ENCODE measurements around the gene RHOF. TPM values are rescaled to one million over a fixed set of nuclear protein-coding genes. Genes with fewer than 3 reads are reported as not detected.

RHOF gene
- total RNA-seq, 2 experiments from 2014 or later, result 145 to 154 TPM

GRCh38 chr12:121789233-121789781 lies 4.2 kb downstream of the RHOF start:
- Mint-ChIP-seq H3K36me3 (ENCODE audit: low read depth) (peaks cover 71% of the 10 kb centered on the region), H3K4me3 (peak overlapping the region; percentile 94), H3K4me1 (ENCODE audit: low read depth) (peaks cover 68% of the 10 kb centered on the region), H3K27ac (peak overlapping the region; percentile 99), H3K27me3 (ENCODE audit: low read depth) (no peaks in the 10 kb centered on the region), H3K9me3 (ENCODE audit: insufficient read depth) (no peaks in the 10 kb centered on the region)
- ChIA-PET POLR2A (interaction anchor here (0.7 to 26.9 kb wide), 7 partner anchors 8 to 292 kb away, joined by 3 to 543 read pairs (median 4); partner anchors contain the start of genes ORAI1, SETD1B and TMEM120B), CTCF (interaction anchor here (0.6 to 26.5 kb wide), 8 partner anchors 10 to 164 kb away, joined by 3 to 956 read pairs (median 4); partner anchors contain the start of genes CFAP251, PSMD9, SETD1B and TMEM120B)
- ATAC-seq, result peak; percentile 7
- DNase-seq, result peak; percentile 70

GRCh38 chr12:121788176-121788818 lies 5.2 kb downstream of the RHOF start:
- Mint-ChIP-seq H3K36me3 (ENCODE audit: low read depth) (peaks cover 75% of the 10 kb centered on the region), H3K9me3 (ENCODE audit: insufficient read depth) (no peaks in the 10 kb centered on the region), H3K4me1 (ENCODE audit: low read depth) (peaks cover 76% of the 10 kb centered on the region), H3K27ac (peak overlapping the region; percentile 99), H3K4me3 (peak overlapping the region; percentile 94), H3K27me3 (ENCODE audit: low read depth) (no peaks in the 10 kb centered on the region)
- no peak for ATAC-seq
- ChIA-PET CTCF (interaction anchor here (1.1 to 26.5 kb wide), 4 partner anchors 8 to 105 kb away, joined by 3 to 956 read pairs (median 292); partner anchors contain the start of gene SETD1B), POLR2A (interaction anchor here (26.9 kb wide), 1 partner anchor 17 kb away, joined by 543 read pairs; the partner anchor contains the start of gene SETD1B)
- no peak for DNase-seq

GRCh38 chr12:121787063-121788025 lies 6.1 kb downstream of the RHOF start:
- H3K4me3 Mint-ChIP-seq, result peak overlapping the region; percentile 94
- peaks cover 78% of the 10 kb centered on the region for H3K36me3 Mint-ChIP-seq (ENCODE audit: low read depth)
- DNase-seq (peak; percentile 76), ATAC-seq (peak; percentile 6)
- CTCF ChIA-PET, result interaction anchor here (1.0 to 26.5 kb wide), 7 partner anchors 4 to 106 kb away, joined by 3 to 956 read pairs (median 4); partner anchors contain the start of genes PSMD9, RHOF and SETD1B
- peak overlapping the region; percentile 99 for H3K27ac Mint-ChIP-seq
- H3K9me3 Mint-ChIP-seq (ENCODE audit: insufficient read depth), result no peaks in the 10 kb centered on the region
- no peaks in the 10 kb centered on the region for H3K27me3 Mint-ChIP-seq (ENCODE audit: low read depth)
- H3K4me1 Mint-ChIP-seq (ENCODE audit: low read depth), result peaks cover 85% of the 10 kb centered on the region
- POLR2A ChIA-PET, result interaction anchor here (2.1 to 26.9 kb wide), 2 partner anchors 11 to 18 kb away, joined by 8 to 543 read pairs; partner anchors contain the start of gene SETD1B

GRCh38 chr12:121786440-121786825 lies 7.1 kb downstream of the RHOF start:
- Mint-ChIP-seq H3K27ac (peak overlapping the region; percentile 99), H3K4me3 (peak overlapping the region; percentile 94), H3K27me3 (ENCODE audit: low read depth) (no peaks in the 10 kb centered on the region), H3K36me3 (ENCODE audit: low read depth) (peaks cover 78% of the 10 kb centered on the region), H3K9me3 (ENCODE audit: insufficient read depth) (no peaks in the 10 kb centered on the region), H3K4me1 (ENCODE audit: low read depth) (peaks cover 90% of the 10 kb centered on the region)
- DNase-seq (peak; percentile 38), ATAC-seq (no peak)
- ChIA-PET POLR2A (interaction anchor here (2.1 to 26.9 kb wide), 3 partner anchors 7 to 19 kb away, joined by 8 to 543 read pairs (median 12); partner anchors contain the start of genes RHOF and SETD1B), CTCF (interaction anchor here (1.4 to 26.5 kb wide), 4 partner anchors 5 to 102 kb away, joined by 4 to 956 read pairs (median 581); partner anchors contain the start of genes PSMD9, RHOF and SETD1B)

- peak overlapping the region; percentile 63 for H3K4me3 Mint-ChIP-seq
- peaks cover 67% of the 10 kb centered on the region for H3K36me3 Mint-ChIP-seq (ENCODE audit: low read depth)
- H3K27ac Mint-ChIP-seq, result peak overlapping the region; percentile 75
- DNase-seq (no peak), ATAC-seq (no peak)
- peaks cover 73% of the 10 kb centered on the region for H3K4me1 Mint-ChIP-seq (ENCODE audit: low read depth)
- ChIA-PET CTCF (interaction anchor here (1.4 to 26.5 kb wide), 3 partner anchors 7 to 21 kb away, joined by 4 to 956 read pairs (median 581); partner anchors contain the start of genes RHOF and SETD1B), POLR2A (interaction anchor here (0.8 to 26.9 kb wide), 3 partner anchors 9 to 112 kb away, joined by 3 to 543 read pairs (median 12); partner anchors contain the start of genes RHOF and SETD1B)
- H3K27me3 Mint-ChIP-seq (ENCODE audit: low read depth), result no peaks in the 10 kb centered on the region
- H3K9me3 Mint-ChIP-seq (ENCODE audit: insufficient read depth), result no peaks in the 10 kb centered on the region
These were observed 9.0 kb downstream of the RHOF start for GRCh38 chr12:121784460-121784859.

- Mint-ChIP-seq H3K27ac (peak overlapping the region; percentile 75), H3K36me3 (ENCODE audit: low read depth) (peaks cover 68% of the 10 kb centered on the region), H3K4me1 (ENCODE audit: low read depth) (peaks cover 68% of the 10 kb centered on the region), H3K27me3 (ENCODE audit: low read depth) (no peaks in the 10 kb centered on the region), H3K4me3 (peak overlapping the region; percentile 1), H3K9me3 (ENCODE audit: insufficient read depth) (no peaks in the 10 kb centered on the region)
- ChIA-PET POLR2A (interaction anchor here (26.9 kb wide), 1 partner anchor 22 kb away, joined by 543 read pairs; the partner anchor contains the start of gene SETD1B), CTCF (interaction anchor here (16.1 to 26.5 kb wide), 2 partner anchors 8 to 22 kb away, joined by 581 to 956 read pairs; partner anchors contain the start of genes RHOF and SETD1B)
- no peak for ATAC-seq
- DNase-seq, result no peak
These were observed 9.7 kb downstream of the RHOF start for GRCh38 chr12:121783766-121784165.

GRCh38 chr12:121781998-121782979 lies 11.2 kb downstream of the RHOF start:
- DNase-seq (peak; percentile 53), ATAC-seq (peak; percentile 36)
- no peaks in the 10 kb centered on the region for H3K9me3 Mint-ChIP-seq (ENCODE audit: insufficient read depth)
- H3K27me3 Mint-ChIP-seq (ENCODE audit: low read depth), result no peaks in the 10 kb centered on the region
- ChIA-PET CTCF (interaction anchor here (0.9 to 26.5 kb wide), 5 partner anchors 9 to 107 kb away, joined by 3 to 956 read pairs (median 22); partner anchors contain the start of genes RHOF, SETD1B and TMEM120B), POLR2A (interaction anchor here (0.6 to 26.9 kb wide), 7 partner anchors 7 to 106 kb away, joined by 3 to 543 read pairs (median 4); partner anchors contain the start of genes PSMD9, RHOF and SETD1B)
- peak overlapping the region; percentile 91 for H3K27ac Mint-ChIP-seq
- peaks cover 56% of the 10 kb centered on the region for H3K4me1 Mint-ChIP-seq (ENCODE audit: low read depth)
- peak overlapping the region; percentile 55 for H3K4me3 Mint-ChIP-seq
- peaks cover 60% of the 10 kb centered on the region for H3K36me3 Mint-ChIP-seq (ENCODE audit: low read depth)

GRCh38 chr12:121781484-121781997 lies 11.9 kb downstream of the RHOF start:
- ChIA-PET POLR2A (interaction anchor here (0.6 to 26.9 kb wide), 8 partner anchors 8 to 244 kb away, joined by 3 to 543 read pairs (median 4); partner anchors contain the start of genes PSMD9, RHOF and SETD1B), CTCF (interaction anchor here (0.9 to 26.5 kb wide), 5 partner anchors 8 to 108 kb away, joined by 3 to 956 read pairs (median 22); partner anchors contain the start of genes RHOF, SETD1B and TMEM120B)
- peaks cover 52% of the 10 kb centered on the region for H3K4me1 Mint-ChIP-seq (ENCODE audit: low read depth)
- H3K9me3 Mint-ChIP-seq (ENCODE audit: insufficient read depth), result no peaks in the 10 kb centered on the region
- H3K36me3 Mint-ChIP-seq (ENCODE audit: low read depth), result peaks cover 55% of the 10 kb centered on the region
- peak overlapping the region; percentile 91 for H3K27ac Mint-ChIP-seq
- no peak for DNase-seq
- ATAC-seq, result no peak
- H3K27me3 Mint-ChIP-seq (ENCODE audit: low read depth), result no peaks in the 10 kb centered on the region
- peak overlapping the region; percentile 55 for H3K4me3 Mint-ChIP-seq

GRCh38 chr12:121780429-121780828 lies 13.1 kb downstream of the RHOF start:
- no peaks in the 10 kb centered on the region for H3K9me3 Mint-ChIP-seq (ENCODE audit: insufficient read depth)
- H3K27me3 Mint-ChIP-seq (ENCODE audit: low read depth), result no peaks in the 10 kb centered on the region
- no peak overlapping the region for H3K4me3 Mint-ChIP-seq
- peak overlapping the region; percentile 43 for H3K27ac Mint-ChIP-seq
- ChIA-PET CTCF (interaction anchor here (16.1 to 26.5 kb wide), 2 partner anchors 11 to 25 kb away, joined by 581 to 956 read pairs; partner anchors contain the start of genes RHOF and SETD1B), POLR2A (interaction anchor here (0.7 to 26.9 kb wide), 4 partner anchors 9 to 243 kb away, joined by 3 to 543 read pairs (median 31); partner anchors contain the start of genes RHOF and SETD1B)
- H3K36me3 Mint-ChIP-seq (ENCODE audit: low read depth), result peaks cover 49% of the 10 kb centered on the region
- no peak for ATAC-seq
- DNase-seq, result no peak
- H3K4me1 Mint-ChIP-seq (ENCODE audit: low read depth), result peaks cover 48% of the 10 kb centered on the region
